HCT116 (cell line): Measurements from ENCODE around the gene EPC1. TPM values are rescaled to one million over a fixed set of nuclear protein-coding genes. Genes with fewer than 3 reads are reported as not detected.

Source experiments
- ATAC-seq: fragments of 200-7000 bp; cut with Tn5 transposase; 2 replicates; pipeline ENCODE4 v1.9.1; 2020; ENCODE audit warnings: mild to moderate bottlenecking, moderate library complexity
- BruUV-seq: library from RNA; stranded (reverse); fragments of 400-500 nt; replicated peaks from 2 replicates; lab custom pipeline; 2021; lab: Mats Ljungman, UMichigan
- CTCF ChIA-PET: fragments of 300-600 bp; sonication (Branson Sonifier 250); formaldehyde crosslinking; loops from one replicate; lab custom pipeline; 2021; ENCODE audit warnings: antibody characterized with exemption; lab: Charles Lee
- POLR2A ChIA-PET: fragments of 300-600, 350-600 bp; sonication (Branson Sonifier 250); formaldehyde crosslinking; loops from one replicate; lab custom pipeline; 2021; ENCODE audit warnings: antibody characterized with exemption; lab: Charles Lee
- RAD21 ChIA-PET, 2 experiments: fragments of 300-600 bp; sonication (Branson Sonifier 250); formaldehyde crosslinking; loops; one replicate each; lab custom pipeline; 2023; ENCODE audit warnings: low total read pairs in 2 of 2; ENCODE audit not compliant: uncharacterized antibody in 2 of 2, unreplicated experiment in 2 of 2, low non-redundant PET in 1 of 2; lab: Charles Lee
- DNase-seq: peaks from one replicate; pipeline ENCODE4 v3.0.0-alpha.2; 2010; ENCODE audit warnings: low read depth, low spot score
- H2AFZ ChIP-seq: fragments of 200-600 bp; shearing (Covaris generic), sonication (generic); 2 replicates; pipeline ENCODE4 v1.6.1; 2017; ENCODE audit warnings: low read depth, mixed run types, mixed read lengths, antibody characterized with exemption, low read length; ENCODE audit not compliant: poor library complexity, severe bottlenecking
- H3K27ac ChIP-seq: 2 replicates; pipeline ENCODE4 v1.5.1; 2012; ENCODE audit warnings: low read depth, low read length
- H3K27me3 ChIP-seq: fragments of 200-600 bp; sonication (generic); 2 replicates; pipeline ENCODE4 v1.6.1; 2016; ENCODE audit warnings: mixed run types, low read length, mixed read lengths; ENCODE audit not compliant: insufficient read depth
- H3K36me3 ChIP-seq, 2 experiments: fragments of 200-500 bp in 1 of 2; fragments of 200-600 bp in 1 of 2; sonication (Bioruptor generic) in 1 of 2; sonication (generic) in 1 of 2; 2 replicates each; pipeline versions ENCODE4 v1.5.1 to v1.6.1; 2014 to 2016; ENCODE audit warnings: low read length in 2 of 2, inconsistent platforms in 1 of 2, mixed read lengths in 1 of 2, mixed run types in 1 of 2; ENCODE audit not compliant: insufficient read depth in 2 of 2, control insufficient read depth in 1 of 2
- H3K4me1 ChIP-seq, 2 experiments: fragments of 200-600 bp in 1 of 2; sonication (generic) in 1 of 2; 2 replicates each; pipeline versions ENCODE4 v1.5.1 to v1.6.1; 2012 to 2017; ENCODE audit warnings: low read length in 2 of 2, inconsistent platforms in 1 of 2, mild to moderate bottlenecking in 1 of 2, mixed read lengths in 1 of 2, mixed run types in 1 of 2, moderate library complexity in 1 of 2; ENCODE audit not compliant: insufficient read depth in 2 of 2, control insufficient read depth in 1 of 2
- H3K4me2 ChIP-seq: fragments of 200-600 bp; sonication (generic); 2 replicates; pipeline ENCODE4 v1.6.1; 2017; ENCODE audit warnings: mixed run types, low read length, mixed read lengths
- H3K4me3 ChIP-seq, 2 experiments: fragments of 200-600 bp in 1 of 2; sonication (generic) in 1 of 2; replicated peaks in 1 of 2; 2 replicates each; pipeline ENCODE4 v1.5.1; 2011 to 2016; ENCODE audit warnings: low read length in 2 of 2, control low read depth in 1 of 2, low read depth in 1 of 2, mild to moderate bottlenecking in 1 of 2, mixed read lengths in 1 of 2, mixed run types in 1 of 2
- H3K79me2 ChIP-seq: fragments of 200-600 bp; sonication (generic); 2 replicates; pipeline ENCODE4 v1.6.1; 2017; ENCODE audit warnings: mild to moderate bottlenecking, mixed run types, low read length, moderate library complexity, mixed read lengths; ENCODE audit not compliant: insufficient read depth
- H3K9ac ChIP-seq: fragments of 200-600 bp; sonication (generic); 2 replicates; pipeline ENCODE4 v1.6.1; 2016; ENCODE audit warnings: low read length, mixed read lengths
- H3K9me2 ChIP-seq: fragments of 200-600 bp; sonication (generic), shearing (Covaris generic); 2 replicates; pipeline ENCODE4 v1.6.1; 2017; ENCODE audit warnings: mixed run types, mild to moderate bottlenecking, moderate library complexity; ENCODE audit not compliant: insufficient read depth
- H3K9me3 ChIP-seq, 2 experiments: fragments of 200-500 bp in 1 of 2; fragments of 200-600 bp in 1 of 2; sonication (Bioruptor generic) in 1 of 2; sonication (generic) in 1 of 2; 2 replicates each; pipeline ENCODE4 v1.6.1; 2014 to 2017; ENCODE audit warnings: low read length in 2 of 2, mixed read lengths in 2 of 2, inconsistent platforms in 1 of 2, low read depth in 1 of 2, mild to moderate bottlenecking in 1 of 2, mixed run types in 1 of 2, moderate library complexity in 1 of 2; ENCODE audit not compliant: control insufficient read depth in 1 of 2, insufficient read depth in 1 of 2
- H4K20me1 ChIP-seq: fragments of 200-600 bp; sonication (generic), shearing (Covaris generic); 2 replicates; pipeline ENCODE4 v1.6.1; 2017; ENCODE audit warnings: mixed run types, mild to moderate bottlenecking, moderate library complexity; ENCODE audit not compliant: insufficient read depth
- CBX3 ChIP-seq: IDR thresholded peaks from 2 replicates; pipeline ENCODE4 v1.6.1; 2012; ENCODE audit warnings: low read depth
- EGR1 ChIP-seq: IDR thresholded peaks from 2 replicates; pipeline ENCODE4 v1.6.1; 2012; ENCODE audit warnings: low read depth
- ELF1 ChIP-seq: IDR thresholded peaks from 2 replicates; pipeline ENCODE4 v1.6.1; 2012; ENCODE audit warnings: low read depth, borderline replicate concordance
- EZH2 ChIP-seq: fragments of 200-600 bp; sonication (generic); IDR thresholded peaks from 2 replicates; pipeline ENCODE4 v1.6.1; 2017; ENCODE audit warnings: antibody characterized with exemption, mixed run types
- EZH2phosphoT487 ChIP-seq: fragments of 200-600 bp; IDR thresholded peaks from 2 replicates; pipeline ENCODE4 v1.6.1; 2018; ENCODE audit warnings: antibody characterized with exemption, borderline replicate concordance
- JUND ChIP-seq: IDR thresholded peaks from 2 replicates; pipeline ENCODE4 v1.6.1; 2012
- POLR2A ChIP-seq: IDR thresholded peaks from 2 replicates; pipeline ENCODE4 v1.7.0; 2011; ENCODE audit warnings: borderline replicate concordance; ENCODE audit not compliant: insufficient read depth, insufficient read length; ENCODE audit errors: extremely low read depth
- POLR2AphosphoS5 ChIP-seq: IDR thresholded peaks from 2 replicates; pipeline ENCODE4 v1.6.1; 2011; ENCODE audit warnings: mild to moderate bottlenecking, low read depth, low read length, moderate library complexity
- RAD21 ChIP-seq: IDR thresholded peaks from 2 replicates; pipeline ENCODE4 v1.6.1; 2012; ENCODE audit warnings: low read depth, mild to moderate bottlenecking
- SIN3A ChIP-seq: IDR thresholded peaks from 2 replicates; pipeline ENCODE4 v1.6.1; 2012; ENCODE audit warnings: low read depth
- SP1 ChIP-seq: IDR thresholded peaks from 2 replicates; pipeline ENCODE4 v1.6.1; 2012; ENCODE audit warnings: low read depth
- TCF7L2 ChIP-seq: IDR thresholded peaks from 2 replicates; pipeline ENCODE4 v1.7.0; 2011; ENCODE audit warnings: borderline replicate concordance, inconsistent platforms; ENCODE audit not compliant: insufficient read depth, insufficient read length; ENCODE audit errors: extremely low read depth
- YY1 ChIP-seq: IDR thresholded peaks from 2 replicates; pipeline ENCODE4 v1.6.1; 2011; ENCODE audit warnings: low read length, low read depth, moderate library complexity, mild to moderate bottlenecking; ENCODE audit not compliant: insufficient replicate concordance; ENCODE audit errors: extremely low read depth
- ZFX ChIP-seq: fragments of 450-650 bp; IDR thresholded peaks from 2 replicates; pipeline ENCODE4 v1.6.1; 2017
- ZNF274 ChIP-seq: fragments of 200-500 bp; sonication (Bioruptor generic); IDR thresholded peaks from 2 replicates; pipeline ENCODE4 v1.6.1; 2014; ENCODE audit warnings: mild to moderate bottlenecking, low read depth, low read length, inconsistent platforms
- intact Hi-C: fragments of 100-400 bp; cut with micrococcal nuclease; formaldehyde crosslinking; loops from 2 replicates; pipeline ENCODE4 v1.10.0; 2022
- total RNA-seq: library from RNA; stranded (reverse); gene quantifications from one replicate; pipeline ENCODE4 v1.2.1, GENCODE V29; 2021; ENCODE audit not compliant: unreplicated experiment
- TF ChIP-seq, protein P1 (sequence below): IDR thresholded peaks from 2 replicates; pipeline ENCODE4 v1.6.1; 2012; ENCODE audit warnings: low read depth
- TF ChIP-seq, protein P2 (sequence below): IDR thresholded peaks from 2 replicates; pipeline ENCODE4 v1.6.1; 2012

The EPC1 gene
- total RNA-seq, 1 experiment from 2014 or later = 20.1 TPM

GRCh38 chr10:32388258-32389027 is 41.5 kb upstream of the EPC1 start:
- no TSS peak for BruUV-seq
- DNase-seq = no peak
- Histone ChIP-seq H3K27ac (no peak overlapping the region), H3K79me2 (no peaks in the 10 kb centered on the region), H3K4me3 (no peak overlapping the region), H3K27me3 (no peaks in the 10 kb centered on the region), H3K4me2 (no peak overlapping the region), H3K36me3 (no peaks in the 10 kb centered on the region), H4K20me1 (no peaks in the 10 kb centered on the region), H3K9me3 (no peaks in the 10 kb centered on the region), H3K4me1 (peaks cover 17 to 19% of the 10 kb centered on the region in 2 experiments; a peak in 3 of 4 replicates), H2AFZ (no peak overlapping the region), H3K9me2 (no peaks in the 10 kb centered on the region), H3K9ac (no peak overlapping the region)
- ChIA-PET CTCF (no interaction called here), RAD21 (no interaction called here), POLR2A (no interaction called here)
- no peak for TF ChIP-seq YY1
- TF ChIP-seq TCF7L2 = no peak
- TF ChIP-seq ZNF274 = no peak
- no peak for TF ChIP-seq SP1
- no peak for TF ChIP-seq POLR2AphosphoS5
- no peak for TF ChIP-seq POLR2A
- no peak for TF ChIP-seq SIN3A
- TF ChIP-seq EZH2 = no peak
- no peak for TF ChIP-seq EGR1
- TF ChIP-seq EZH2phosphoT487 = no peak
- no peak for ATAC-seq
- intact Hi-C loops = no loop called here

DNA sequence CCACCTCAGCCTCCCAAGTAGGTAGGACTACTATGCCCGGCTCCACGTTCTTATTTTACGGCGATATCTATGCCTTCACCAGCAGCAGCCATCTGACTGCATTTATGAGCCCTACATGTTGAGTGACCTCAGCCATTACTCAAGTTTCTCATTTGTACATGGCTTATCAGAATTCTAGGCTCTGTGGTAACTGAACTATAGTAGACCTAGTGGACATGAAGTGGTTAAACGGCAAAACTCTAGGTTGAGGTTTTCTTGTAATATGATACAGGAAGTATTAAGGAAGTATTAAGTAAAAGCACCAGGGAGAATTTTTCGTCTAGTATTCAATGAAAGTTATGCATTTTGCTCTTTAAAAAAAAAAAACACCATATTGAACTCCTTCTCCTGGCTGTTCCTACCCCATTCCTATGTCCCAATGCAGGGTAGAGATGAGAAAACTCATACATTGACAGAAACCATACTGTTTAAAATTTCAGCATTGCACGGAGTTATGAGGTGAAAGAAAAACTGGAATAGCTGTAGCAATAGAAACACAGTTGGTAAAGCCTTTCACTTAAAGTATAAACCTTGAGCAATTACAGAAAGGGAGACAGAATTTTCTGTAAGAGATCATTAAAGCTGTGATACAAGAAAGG is 39.8 kb upstream of the EPC1 start:
- H3K4me2 ChIP-seq = peak overlapping the region; percentile 54
- no peak for DNase-seq
- H3K9ac ChIP-seq = no peak overlapping the region; the same call in 1 of the 2 replicates
- H3K4me1 ChIP-seq = peaks cover 24 to 27% of the 10 kb centered on the region in 2 experiments; a peak in 3 of 4 replicates
- intact Hi-C loops = no loop called here
- H3K27me3 ChIP-seq = no peaks in the 10 kb centered on the region
- no peaks in the 10 kb centered on the region for H3K9me3 ChIP-seq
- no peak for ATAC-seq
- H3K4me3 ChIP-seq = no peak overlapping the region
- H3K36me3 ChIP-seq = no peaks in the 10 kb centered on the region
- CTCF ChIA-PET = no interaction called here
- POLR2A ChIA-PET = no interaction called here
- H3K27ac ChIP-seq = no peak overlapping the region
- RAD21 ChIA-PET = no interaction called here
- BruUV-seq = no TSS peak
- no peaks in the 10 kb centered on the region for H3K9me2 ChIP-seq
- peak overlapping the region; percentile 77 for H2AFZ ChIP-seq
- no peaks in the 10 kb centered on the region for H4K20me1 ChIP-seq
- H3K79me2 ChIP-seq = no peaks in the 10 kb centered on the region
- TF ChIP-seq ELF1 = no peak
- TF ChIP-seq, protein P1, sequence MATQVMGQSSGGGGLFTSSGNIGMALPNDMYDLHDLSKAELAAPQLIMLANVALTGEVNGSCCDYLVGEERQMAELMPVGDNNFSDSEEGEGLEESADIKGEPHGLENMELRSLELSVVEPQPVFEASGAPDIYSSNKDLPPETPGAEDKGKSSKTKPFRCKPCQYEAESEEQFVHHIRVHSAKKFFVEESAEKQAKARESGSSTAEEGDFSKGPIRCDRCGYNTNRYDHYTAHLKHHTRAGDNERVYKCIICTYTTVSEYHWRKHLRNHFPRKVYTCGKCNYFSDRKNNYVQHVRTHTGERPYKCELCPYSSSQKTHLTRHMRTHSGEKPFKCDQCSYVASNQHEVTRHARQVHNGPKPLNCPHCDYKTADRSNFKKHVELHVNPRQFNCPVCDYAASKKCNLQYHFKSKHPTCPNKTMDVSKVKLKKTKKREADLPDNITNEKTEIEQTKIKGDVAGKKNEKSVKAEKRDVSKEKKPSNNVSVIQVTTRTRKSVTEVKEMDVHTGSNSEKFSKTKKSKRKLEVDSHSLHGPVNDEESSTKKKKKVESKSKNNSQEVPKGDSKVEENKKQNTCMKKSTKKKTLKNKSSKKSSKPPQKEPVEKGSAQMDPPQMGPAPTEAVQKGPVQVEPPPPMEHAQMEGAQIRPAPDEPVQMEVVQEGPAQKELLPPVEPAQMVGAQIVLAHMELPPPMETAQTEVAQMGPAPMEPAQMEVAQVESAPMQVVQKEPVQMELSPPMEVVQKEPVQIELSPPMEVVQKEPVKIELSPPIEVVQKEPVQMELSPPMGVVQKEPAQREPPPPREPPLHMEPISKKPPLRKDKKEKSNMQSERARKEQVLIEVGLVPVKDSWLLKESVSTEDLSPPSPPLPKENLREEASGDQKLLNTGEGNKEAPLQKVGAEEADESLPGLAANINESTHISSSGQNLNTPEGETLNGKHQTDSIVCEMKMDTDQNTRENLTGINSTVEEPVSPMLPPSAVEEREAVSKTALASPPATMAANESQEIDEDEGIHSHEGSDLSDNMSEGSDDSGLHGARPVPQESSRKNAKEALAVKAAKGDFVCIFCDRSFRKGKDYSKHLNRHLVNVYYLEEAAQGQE = no peak
- no peak for TF ChIP-seq CBX3
- no peak for TF ChIP-seq ZFX
- TF ChIP-seq SIN3A = no peak
- TF ChIP-seq TCF7L2 = no peak
- no peak for TF ChIP-seq ZNF274
- TF ChIP-seq SP1 = no peak; the same call in 1 of the 2 replicates
- TF ChIP-seq YY1 = no peak
- no peak for TF ChIP-seq JUND
- no peak for TF ChIP-seq RAD21
- TF ChIP-seq, protein P2, sequence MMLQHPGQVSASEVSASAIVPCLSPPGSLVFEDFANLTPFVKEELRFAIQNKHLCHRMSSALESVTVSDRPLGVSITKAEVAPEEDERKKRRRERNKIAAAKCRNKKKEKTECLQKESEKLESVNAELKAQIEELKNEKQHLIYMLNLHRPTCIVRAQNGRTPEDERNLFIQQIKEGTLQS = no peak
